ENCODE results near the gene DPP6. TPM values are rescaled to one million over a fixed set of nuclear protein-coding genes. Genes with fewer than 3 reads are reported as not detected.
"Not testable (repeated sequence)": the region's sequence is repeated elsewhere in the genome, so short reads cannot be mapped to it uniquely, and the experiment has no call there.

The DPP6 gene
- total RNA-seq, 1 experiment from 2014 or later: not detected

DNA sequence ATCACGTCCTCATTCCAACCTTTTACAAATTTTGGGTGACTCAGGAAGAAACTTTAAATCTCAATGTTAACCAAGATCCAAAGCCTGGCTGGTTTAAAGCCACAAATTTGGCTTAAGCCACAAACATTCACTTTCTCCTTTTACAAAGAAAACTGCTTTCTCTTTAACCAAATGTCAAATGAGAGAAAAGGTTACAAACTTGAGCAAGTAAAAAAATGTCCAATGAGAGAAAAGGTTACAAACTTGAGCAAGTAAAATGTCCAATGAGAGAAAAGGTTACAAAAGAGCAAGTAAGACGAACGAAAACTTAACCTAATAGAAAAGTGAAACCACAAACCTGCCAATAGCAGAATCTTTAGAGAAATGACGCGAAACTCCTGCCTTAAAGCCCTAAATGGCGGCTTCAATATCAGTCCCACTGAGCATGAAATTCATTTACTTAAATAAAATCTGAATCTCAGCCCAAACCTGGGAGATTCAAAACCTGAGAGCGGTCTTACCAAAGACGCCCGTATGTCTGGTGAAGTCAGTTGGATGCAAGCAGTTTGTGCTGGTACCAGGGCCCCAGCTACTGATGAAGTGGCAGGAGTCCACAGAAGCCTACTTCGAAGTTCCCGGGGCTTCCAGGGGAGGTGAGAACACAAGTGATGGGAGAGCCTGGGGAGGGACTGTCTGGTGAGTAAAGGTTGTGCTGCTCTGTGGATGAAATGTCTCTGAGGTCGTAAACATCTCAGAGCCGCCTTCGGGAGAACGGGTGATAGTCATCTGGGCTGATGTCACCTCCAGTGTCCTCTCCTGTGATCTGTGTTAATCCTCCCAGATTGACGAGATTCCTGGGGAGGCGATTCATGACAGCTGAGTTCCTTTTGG is 876.2 kb downstream of the DPP6 start:
- ChIA-PET POLR2A (no interaction called here), CTCF (interaction anchor here (1.0 to 1.9 kb wide), 5 partner anchors 13 to 430 kb away, joined by 3 to 9 read pairs (median 4); partner anchors contain the start of gene PAXIP1)
- H3K4me3 ChIP-seq (ENCODE audit: low read depth, low read length): peak overlapping the region; percentile 38
- H3K27me3 Mint-ChIP-seq (ENCODE audit: insufficient read depth, unreplicated experiment): no peaks in the 10 kb centered on the region
- H3K4me3 Mint-ChIP-seq (ENCODE audit: unreplicated experiment): peak overlapping the region; percentile 87
- H3K4me1 ChIP-seq: no peaks in the 10 kb centered on the region
- no peaks in the 10 kb centered on the region for H3K4me1 Mint-ChIP-seq (ENCODE audit: low read depth, unreplicated experiment)
- peaks cover 2% of the 10 kb centered on the region for H3K9me3 Mint-ChIP-seq (ENCODE audit: unreplicated experiment)
- H3K9me3 ChIP-seq: peaks cover 10% of the 10 kb centered on the region; the same call in 1 of the 2 replicates
- intact Hi-C loops (cut with micrococcal nuclease; ENCODE audit: unreplicated experiment): loop anchor here (1.0 to 10.0 kb wide), 3 partner anchors 80 to 596 kb away; partner anchors contain the start of gene INSIG1
- H3K27me3 ChIP-seq (replicated peaks; ENCODE audit: control insufficient read depth, insufficient read depth, low read length): no peaks in the 10 kb centered on the region
- no peaks in the 10 kb centered on the region for H3K36me3 ChIP-seq (ENCODE audit: control insufficient read depth, insufficient read depth, low read length)
- peak; percentile 50 to 82 for DNase-seq
- TSS peak; percentile 75 for BruUV-seq (replicated peaks)
- TF ChIP-seq, protein P1, sequence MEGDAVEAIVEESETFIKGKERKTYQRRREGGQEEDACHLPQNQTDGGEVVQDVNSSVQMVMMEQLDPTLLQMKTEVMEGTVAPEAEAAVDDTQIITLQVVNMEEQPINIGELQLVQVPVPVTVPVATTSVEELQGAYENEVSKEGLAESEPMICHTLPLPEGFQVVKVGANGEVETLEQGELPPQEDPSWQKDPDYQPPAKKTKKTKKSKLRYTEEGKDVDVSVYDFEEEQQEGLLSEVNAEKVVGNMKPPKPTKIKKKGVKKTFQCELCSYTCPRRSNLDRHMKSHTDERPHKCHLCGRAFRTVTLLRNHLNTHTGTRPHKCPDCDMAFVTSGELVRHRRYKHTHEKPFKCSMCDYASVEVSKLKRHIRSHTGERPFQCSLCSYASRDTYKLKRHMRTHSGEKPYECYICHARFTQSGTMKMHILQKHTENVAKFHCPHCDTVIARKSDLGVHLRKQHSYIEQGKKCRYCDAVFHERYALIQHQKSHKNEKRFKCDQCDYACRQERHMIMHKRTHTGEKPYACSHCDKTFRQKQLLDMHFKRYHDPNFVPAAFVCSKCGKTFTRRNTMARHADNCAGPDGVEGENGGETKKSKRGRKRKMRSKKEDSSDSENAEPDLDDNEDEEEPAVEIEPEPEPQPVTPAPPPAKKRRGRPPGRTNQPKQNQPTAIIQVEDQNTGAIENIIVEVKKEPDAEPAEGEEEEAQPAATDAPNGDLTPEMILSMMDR (IDR thresholded peaks at IDR 0.05; ENCODE audit: insufficient read depth in 1 of 2, low read depth in 1 of 2, low read length in 1 of 2, severe bottlenecking in 1 of 2, unreplicated experiment in 1 of 2): no peak
- H3K27ac Mint-ChIP-seq (ENCODE audit: unreplicated experiment): peak overlapping the region; percentile 70
- H3K36me3 Mint-ChIP-seq (ENCODE audit: insufficient read depth, unreplicated experiment): peaks cover 6% of the 10 kb centered on the region

DNA sequence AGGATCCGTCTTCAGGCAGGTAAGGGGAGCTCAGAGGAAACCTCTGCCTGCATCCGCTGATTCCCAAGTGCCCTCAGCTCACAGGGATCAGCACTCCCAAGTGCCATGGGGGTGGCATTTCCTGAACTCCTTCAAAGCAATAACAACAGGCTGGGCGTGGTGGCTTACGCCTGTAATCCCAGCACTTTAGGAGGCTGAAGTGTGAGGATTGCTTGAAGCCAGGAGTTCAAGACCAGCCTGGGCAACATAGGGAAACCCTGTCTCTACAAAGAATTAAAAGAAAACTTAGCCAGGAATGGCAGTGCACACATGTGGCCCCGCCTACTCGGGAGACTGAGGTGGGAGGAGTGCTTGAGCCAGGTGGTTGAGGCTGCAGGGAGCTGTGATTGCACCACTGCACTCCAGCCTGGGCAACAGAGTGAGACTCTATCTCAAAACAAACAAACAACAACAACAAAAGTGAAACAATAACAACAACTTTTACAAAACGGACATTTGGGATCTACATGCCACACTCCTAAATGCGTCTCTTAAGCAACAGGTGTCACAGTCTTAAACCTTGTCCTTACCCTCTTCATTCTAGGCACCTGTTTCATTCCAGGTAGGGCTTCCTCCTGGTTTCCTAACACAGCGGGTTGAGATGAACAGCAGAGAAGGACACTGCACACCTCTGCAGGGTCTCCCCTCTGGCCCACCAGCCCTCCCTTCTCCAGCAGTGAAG is 877.0 kb downstream of the DPP6 start:
- no peaks in the 10 kb centered on the region for H3K27me3 ChIP-seq (replicated peaks; ENCODE audit: control insufficient read depth, insufficient read depth, low read length)
- H3K27me3 Mint-ChIP-seq (ENCODE audit: insufficient read depth, unreplicated experiment): no peaks in the 10 kb centered on the region
- peaks cover 15% of the 10 kb centered on the region for H3K9me3 ChIP-seq
- TF ChIP-seq, protein P1 (IDR thresholded peaks at IDR 0.05; ENCODE audit: insufficient read depth in 1 of 2, low read depth in 1 of 2, low read length in 1 of 2, severe bottlenecking in 1 of 2, unreplicated experiment in 1 of 2): no peak
- peak overlapping the region; percentile 87 for H3K4me3 Mint-ChIP-seq (ENCODE audit: unreplicated experiment)
- no TSS peak for BruUV-seq (replicated peaks)
- ChIA-PET POLR2A (no interaction called here), CTCF (interaction anchor here (0.5 to 1.5 kb wide), 3 partner anchors 12 to 15 kb away, joined by 3 to 8 read pairs (median 4); no protein-coding TSS in a partner anchor)
- no peaks in the 10 kb centered on the region for H3K4me1 Mint-ChIP-seq (ENCODE audit: low read depth, unreplicated experiment)
- no peak for DNase-seq
- intact Hi-C loops (cut with micrococcal nuclease; ENCODE audit: unreplicated experiment): loop anchor here (5.0 to 10.0 kb wide), 2 partner anchors 368 to 596 kb away; partner anchors contain the start of gene INSIG1
- peak overlapping the region; percentile 70 for H3K27ac Mint-ChIP-seq (ENCODE audit: unreplicated experiment)
- H3K36me3 ChIP-seq (ENCODE audit: control insufficient read depth, insufficient read depth, low read length): no peaks in the 10 kb centered on the region
- H3K4me3 ChIP-seq (ENCODE audit: low read depth, low read length): peak overlapping the region; percentile 38
- H3K4me1 ChIP-seq: no peaks in the 10 kb centered on the region
- H3K36me3 Mint-ChIP-seq (ENCODE audit: insufficient read depth, unreplicated experiment): peaks cover 6% of the 10 kb centered on the region
- H3K9me3 Mint-ChIP-seq (ENCODE audit: unreplicated experiment): peaks cover 9% of the 10 kb centered on the region

DNA sequence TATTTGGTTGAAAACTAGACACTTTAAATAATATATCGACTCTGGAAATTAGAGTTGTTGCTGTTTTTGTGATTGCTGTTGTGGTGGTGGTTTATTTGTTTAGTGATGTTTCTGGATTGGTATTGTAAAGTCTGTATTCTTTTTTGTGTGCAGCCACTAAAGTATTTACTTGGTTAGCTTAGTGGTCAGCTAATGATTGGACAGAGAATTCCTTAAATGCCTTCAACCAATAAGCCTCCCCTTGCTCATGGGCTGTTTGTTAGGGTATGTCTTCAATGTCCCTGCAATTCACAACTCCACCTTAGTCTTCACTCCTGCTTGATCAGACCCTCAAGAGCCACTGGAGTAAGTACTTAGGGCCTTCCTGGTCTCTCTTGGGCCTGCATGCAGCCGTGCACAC is 879.7 kb downstream of the DPP6 start:
- TF ChIP-seq, protein P1 (IDR thresholded peaks at IDR 0.05; ENCODE audit: insufficient read depth in 1 of 2, low read depth in 1 of 2, low read length in 1 of 2, severe bottlenecking in 1 of 2, unreplicated experiment in 1 of 2): no peak
- no peak overlapping the region for H3K27ac Mint-ChIP-seq (ENCODE audit: unreplicated experiment)
- no TSS peak for BruUV-seq (replicated peaks)
- no peaks in the 10 kb centered on the region for H3K27me3 Mint-ChIP-seq (ENCODE audit: insufficient read depth, unreplicated experiment)
- no peak overlapping the region for H3K4me3 Mint-ChIP-seq (ENCODE audit: unreplicated experiment)
- POLR2A ChIA-PET: no interaction called here
- H3K9me3 Mint-ChIP-seq (ENCODE audit: unreplicated experiment): peaks cover 33% of the 10 kb centered on the region
- Histone ChIP-seq H3K4me3 (ENCODE audit: low read depth, low read length) (no peak overlapping the region), H3K9me3 (peaks cover 28% of the 10 kb centered on the region), H3K4me1 (no peaks in the 10 kb centered on the region), H3K36me3 (ENCODE audit: control insufficient read depth, insufficient read depth, low read length) (no peaks in the 10 kb centered on the region), H3K27me3 (replicated peaks; ENCODE audit: control insufficient read depth, insufficient read depth, low read length) (no peaks in the 10 kb centered on the region)
- intact Hi-C loops (cut with micrococcal nuclease; ENCODE audit: unreplicated experiment): no loop called here
- peaks cover 6% of the 10 kb centered on the region for H3K36me3 Mint-ChIP-seq (ENCODE audit: insufficient read depth, unreplicated experiment)
- no peaks in the 10 kb centered on the region for H3K4me1 Mint-ChIP-seq (ENCODE audit: low read depth, unreplicated experiment)
- no peak for DNase-seq
- CTCF ChIA-PET: no interaction called here

DNA sequence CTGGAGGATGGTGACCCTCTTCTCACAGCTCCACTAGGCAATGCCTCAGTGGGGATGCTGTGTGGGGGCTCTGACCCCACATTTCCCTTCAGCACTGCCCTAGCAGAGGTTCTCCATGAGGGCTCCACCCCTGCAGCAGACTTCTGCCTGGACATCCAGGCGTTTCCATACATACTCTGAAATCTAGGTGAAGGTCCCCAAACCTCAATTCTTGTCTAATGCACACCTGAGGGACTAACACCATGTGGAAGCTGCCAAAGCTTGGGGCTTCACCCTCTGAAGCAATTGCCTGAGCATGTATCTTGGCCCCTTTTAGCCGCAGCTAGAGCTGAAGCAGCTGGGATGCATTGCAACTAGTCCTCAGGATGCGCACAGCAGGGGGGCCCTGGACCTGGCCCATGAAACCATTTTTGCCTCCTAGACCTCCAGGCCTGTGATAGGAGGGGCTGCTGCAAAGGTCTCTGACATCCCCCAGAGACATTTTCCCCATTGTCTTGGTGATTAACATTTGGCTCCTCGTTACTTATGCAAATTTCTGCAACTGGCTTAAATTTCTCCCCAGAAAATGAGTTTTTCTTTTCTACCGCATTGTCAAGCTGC is 882.3 kb downstream of the DPP6 start:
- H3K4me1 ChIP-seq; H3K4me1 Mint-ChIP-seq (ENCODE audit: low read depth, unreplicated experiment); H3K36me3 ChIP-seq (ENCODE audit: control insufficient read depth, insufficient read depth, low read length); intact Hi-C loops (cut with micrococcal nuclease; ENCODE audit: unreplicated experiment); H3K27ac Mint-ChIP-seq (ENCODE audit: unreplicated experiment); H3K4me3 Mint-ChIP-seq (ENCODE audit: unreplicated experiment); CTCF ChIA-PET; H3K36me3 Mint-ChIP-seq (ENCODE audit: insufficient read depth, unreplicated experiment); BruUV-seq (replicated peaks); H3K27me3 Mint-ChIP-seq (ENCODE audit: insufficient read depth, unreplicated experiment); H3K4me3 ChIP-seq (ENCODE audit: low read depth, low read length); H3K27me3 ChIP-seq (replicated peaks; ENCODE audit: control insufficient read depth, insufficient read depth, low read length); POLR2A ChIA-PET; DNase-seq: not testable (repeated sequence)
- peaks cover 36% of the 10 kb centered on the region for H3K9me3 Mint-ChIP-seq (ENCODE audit: unreplicated experiment)
- H3K9me3 ChIP-seq: peaks cover 43% of the 10 kb centered on the region

All from Caco-2 (cell line).